H1 (cell line): ENCODE measurements around the gene GON4L. TPM values are rescaled to one million over a fixed set of nuclear protein-coding genes. Genes with fewer than 3 reads are reported as not detected.

Experiments used
- CTCF ChIA-PET: fragments of 300-600 bp; sonication (Branson Sonifier 250); formaldehyde crosslinking; loops from one replicate; lab custom pipeline; 2021; ENCODE audit not compliant: partially characterized antibody; lab: Charles Lee
- POLR2A ChIA-PET: fragments of 300-600 bp; sonication (Branson Sonifier 250); formaldehyde crosslinking; loops from one replicate; lab custom pipeline; 2021; ENCODE audit warnings: inconsistent platforms; ENCODE audit not compliant: partially characterized antibody; lab: Charles Lee
- DNase-seq, 2 experiments: peaks; one replicate each; pipeline versions ENCODE4 v3.0.0 to v3.0.0-alpha.2; 2010 to 2022; ENCODE audit warnings: low spot score in 2 of 2, low read depth in 1 of 2, mixed read lengths in 1 of 2
- FAIRE-seq: peaks from 2 replicates; lab custom pipeline; 2011; peaks lifted over from hg19 to GRCh38; lab: Jason Lieb, UNC
- H2AFZ ChIP-seq: 2 replicates; pipeline ENCODE4 v1.8.1; 2012; ENCODE audit warnings: low read length, inconsistent platforms
- H2AK5ac ChIP-seq: 2 replicates; pipeline ENCODE4 v1.6.1; 2013; ENCODE audit warnings: low read depth, low read length
- H2BK120ac ChIP-seq: replicated peaks from 2 replicates; pipeline ENCODE3; 2013; ENCODE audit warnings: low read depth, low read length, inconsistent platforms
- H2BK12ac ChIP-seq: 2 replicates; pipeline ENCODE4 v1.6.1; 2013; ENCODE audit warnings: low read depth, low read length
- H2BK15ac ChIP-seq: 2 replicates; pipeline ENCODE4 v1.6.1; 2013; ENCODE audit warnings: low read length
- H2BK20ac ChIP-seq: 2 replicates; pipeline ENCODE4 v1.6.1; 2013; ENCODE audit warnings: low read length
- H2BK5ac ChIP-seq: 2 replicates; pipeline ENCODE4 v1.6.1; 2013; ENCODE audit warnings: low read depth, low read length
- H3K14ac ChIP-seq: 2 replicates; pipeline ENCODE4 v1.6.1; 2013; ENCODE audit warnings: inconsistent platforms; ENCODE audit not compliant: insufficient read length
- H3K18ac ChIP-seq: 2 replicates; pipeline ENCODE4 v1.6.1; 2013; ENCODE audit warnings: low read length; ENCODE audit errors: extremely low read depth
- H3K23ac ChIP-seq: 2 replicates; pipeline ENCODE4 v1.6.1; 2013; ENCODE audit warnings: inconsistent platforms; ENCODE audit not compliant: insufficient read length
- H3K23me2 ChIP-seq: 2 replicates; pipeline ENCODE4 v1.6.1; 2013; ENCODE audit warnings: low read depth, low read length
- H3K27ac ChIP-seq: 2 replicates; pipeline ENCODE4 v1.6.1; 2011; ENCODE audit warnings: low read depth, low read length, inconsistent platforms
- H3K27me3 ChIP-seq, 4 experiments: replicated peaks in 1 of 4; 1 replicate in 1 of 4; 2 replicates in 3 of 4; pipeline versions ENCODE4 v1.6.1 to v1.8.1; 2011 to 2013; ENCODE audit warnings: low read length in 3 of 4, mild to moderate bottlenecking in 3 of 4, inconsistent platforms in 2 of 4, mixed read lengths in 2 of 4, moderate library complexity in 1 of 4; ENCODE audit not compliant: control insufficient read depth in 3 of 4, insufficient read depth in 3 of 4; ENCODE audit errors: extremely low read depth in 1 of 4
- H3K36me3 ChIP-seq, 4 experiments: 2 replicates each; pipeline versions ENCODE4 v1.6.1 to v1.8.1; 2011 to 2013; ENCODE audit warnings: mild to moderate bottlenecking in 4 of 4, low read length in 3 of 4, moderate library complexity in 2 of 4, control low read depth in 1 of 4, inconsistent platforms in 1 of 4; ENCODE audit not compliant: insufficient read depth in 4 of 4, control insufficient read depth in 2 of 4
- H3K4ac ChIP-seq: replicated peaks from 2 replicates; pipeline ENCODE3; 2013; ENCODE audit warnings: low read length, low read depth, mixed read lengths, inconsistent platforms; ENCODE audit not compliant: insufficient read length
- H3K4me1 ChIP-seq, 4 experiments: replicated peaks in 1 of 4; 1 replicate in 1 of 4; 2 replicates in 3 of 4; pipeline versions ENCODE4 v1.6.1 to v1.8.1; 2011 to 2013; ENCODE audit warnings: low read length in 3 of 4, inconsistent platforms in 2 of 4, mixed read lengths in 1 of 4; ENCODE audit not compliant: insufficient read depth in 4 of 4, control insufficient read depth in 3 of 4
- H3K4me2 ChIP-seq, 2 experiments: 2 replicates each; pipeline versions ENCODE4 v1.6.1 to v1.8.1; 2011 to 2013; ENCODE audit warnings: low read depth in 2 of 2, low read length in 2 of 2, control low read depth in 1 of 2, inconsistent platforms in 1 of 2, mild to moderate bottlenecking in 1 of 2; ENCODE audit not compliant: insufficient read depth in 1 of 2
- H3K4me3 ChIP-seq, 4 experiments: fragments of 200-600, 300-600 bp in 1 of 4; sonication (generic), shearing (Covaris generic), sonication (Bioruptor Twin) in 1 of 4; 2 replicates each; pipeline versions ENCODE4 v1.5.1 to v1.8.1; 2011 to 2016; ENCODE audit warnings: low read length in 4 of 4, low read depth in 3 of 4, control low read depth in 2 of 4, inconsistent platforms in 2 of 4, mild to moderate bottlenecking in 2 of 4, mixed read lengths in 1 of 4, moderate library complexity in 1 of 4; ENCODE audit not compliant: insufficient read depth in 2 of 4; ENCODE audit errors: extremely low read depth in 1 of 4
- H3K56ac ChIP-seq: replicated peaks from 2 replicates; pipeline ENCODE3; 2013; ENCODE audit warnings: low read depth, mild to moderate bottlenecking, mixed read lengths, low read length, inconsistent platforms; ENCODE audit not compliant: insufficient read length
- H3K79me1 ChIP-seq: 2 replicates; pipeline ENCODE4 v1.6.1; 2013; ENCODE audit warnings: low read depth, low read length, control low read depth
- H3K79me2 ChIP-seq, 2 experiments: 2 replicates each; pipeline versions ENCODE4 v1.6.1 to v1.8.1; 2012 to 2013; ENCODE audit warnings: low read length in 2 of 2, mild to moderate bottlenecking in 2 of 2, inconsistent platforms in 1 of 2; ENCODE audit not compliant: insufficient read depth in 2 of 2, control insufficient read depth in 1 of 2
- H3K9ac ChIP-seq, 4 experiments: replicated peaks in 1 of 4; 1 replicate in 1 of 4; 2 replicates in 3 of 4; pipeline versions ENCODE4 v1.6.1 to v1.8.1; 2011 to 2013; ENCODE audit warnings: low read depth in 3 of 4, low read length in 3 of 4, control low read depth in 2 of 4, mild to moderate bottlenecking in 2 of 4, moderate library complexity in 2 of 4, inconsistent platforms in 1 of 4; ENCODE audit errors: extremely low read depth in 1 of 4
- H3K9me3 ChIP-seq, 2 experiments: 2 replicates each; pipeline versions ENCODE4 v1.6.1 to v1.8.1; 2012 to 2013; ENCODE audit warnings: mild to moderate bottlenecking in 2 of 2, moderate library complexity in 2 of 2, control low read depth in 1 of 2, inconsistent platforms in 1 of 2, low read depth in 1 of 2, low read length in 1 of 2, mixed read lengths in 1 of 2; ENCODE audit not compliant: insufficient read depth in 2 of 2
- H4K20me1 ChIP-seq, 2 experiments: replicated peaks in 1 of 2; 2 replicates each; pipeline versions ENCODE3 to v1.8.1; 2011 to 2013; ENCODE audit warnings: inconsistent platforms in 2 of 2, low read length in 2 of 2, mild to moderate bottlenecking in 1 of 2; ENCODE audit not compliant: insufficient read depth in 2 of 2, control insufficient read depth in 1 of 2
- H4K5ac ChIP-seq: 2 replicates; pipeline ENCODE4 v1.6.1; 2013; ENCODE audit warnings: low read length, low read depth, mixed read lengths, inconsistent platforms; ENCODE audit not compliant: insufficient read length
- H4K8ac ChIP-seq: 2 replicates; pipeline ENCODE4 v1.8.0; 2013; ENCODE audit warnings: mild to moderate bottlenecking, moderate library complexity, low read length, inconsistent platforms; ENCODE audit not compliant: insufficient read depth; ENCODE audit errors: extremely low read depth
- H4K91ac ChIP-seq: replicated peaks from 2 replicates; pipeline ENCODE3; 2013; ENCODE audit warnings: low read length, mixed read lengths, inconsistent platforms; ENCODE audit not compliant: insufficient read length
- BACH1 ChIP-seq: IDR thresholded peaks from 2 replicates; pipeline ENCODE4 v1.6.1; 2012; ENCODE audit warnings: low read length, improper control_type of control experiment
- EP300 ChIP-seq, 2 experiments: IDR thresholded peaks; 1 replicate in 1 of 2; 2 replicates in 1 of 2; pipeline ENCODE4 v1.6.1; 2011 to 2012; ENCODE audit warnings: low read depth in 2 of 2, low read length in 2 of 2, mild to moderate bottlenecking in 2 of 2, borderline replicate concordance in 1 of 2, inconsistent platforms in 1 of 2, moderate library complexity in 1 of 2
- FOSL1 ChIP-seq: IDR thresholded peaks from 2 replicates; pipeline ENCODE4 v1.6.1; 2011; ENCODE audit warnings: mild to moderate bottlenecking, low read depth, low read length, moderate library complexity; ENCODE audit not compliant: insufficient read depth
- JUN ChIP-seq: IDR thresholded peaks from 2 replicates; pipeline ENCODE4 v1.6.1; 2011; ENCODE audit warnings: low read depth, mild to moderate bottlenecking, improper control_type of control experiment, low read length
- KDM1A ChIP-seq: fragments of 200-600, 300-600 bp; sonication (generic); IDR thresholded peaks from 2 replicates; pipeline ENCODE4 v1.7.1; 2016; ENCODE audit warnings: mild to moderate bottlenecking, low read length, borderline replicate concordance
- KDM5A ChIP-seq: fragments of 200-600 bp; IDR thresholded peaks from 2 replicates; pipeline ENCODE4 v1.7.1; 2012; ENCODE audit warnings: mild to moderate bottlenecking, low read length, inconsistent platforms, mixed read lengths
- PHF8 ChIP-seq: fragments of 200-600 bp; sonication (generic); conservative IDR thresholded peaks from 2 replicates; pipeline ENCODE4 v1.7.1; 2012; ENCODE audit warnings: low read depth, mild to moderate bottlenecking, inconsistent platforms, low read length, moderate library complexity
- POLR2AphosphoS5 ChIP-seq: IDR thresholded peaks from 2 replicates; pipeline ENCODE4 v1.6.1; 2011; ENCODE audit warnings: low read depth, low read length
- RFX5 ChIP-seq: IDR thresholded peaks from 2 replicates; pipeline ENCODE4 v1.6.1; 2011; ENCODE audit warnings: low read depth, low read length, improper control_type of control experiment, borderline replicate concordance
- SP2 ChIP-seq: IDR thresholded peaks from 2 replicates; pipeline ENCODE4 v1.6.1; 2012; ENCODE audit warnings: mild to moderate bottlenecking, low read length, inconsistent platforms
- SP4 ChIP-seq: IDR thresholded peaks from 2 replicates; pipeline ENCODE4 v1.6.1; 2012; ENCODE audit warnings: low read length, inconsistent platforms
- SRF ChIP-seq: IDR thresholded peaks from 2 replicates; pipeline ENCODE4 v1.6.1; 2011; ENCODE audit warnings: mild to moderate bottlenecking, low read depth, low read length, moderate library complexity
- SUZ12 ChIP-seq: fragments of 200-600 bp; sonication (generic); IDR thresholded peaks from 2 replicates; pipeline ENCODE4 v1.6.1; 2012; ENCODE audit warnings: mild to moderate bottlenecking, inconsistent platforms, low read length, moderate library complexity, mixed read lengths
- TCF12 ChIP-seq: IDR thresholded peaks from 2 replicates; pipeline ENCODE4 v1.6.1; 2011; ENCODE audit warnings: low read depth, mild to moderate bottlenecking, low read length
- YY1 ChIP-seq: IDR thresholded peaks from 2 replicates; pipeline ENCODE4 v1.6.1; 2011; ENCODE audit warnings: low read depth, mild to moderate bottlenecking, low read length
- WGBS, 2 experiments: shearing (Covaris generic) in 1 of 2; methylation state at CpG; one replicate each; pipeline versions ENCODE4 v1.1.6 to v1.1.7; 2013 to 2015; ENCODE audit warnings: low lambda C conversion rate in 2 of 2, mixed read lengths in 2 of 2, inconsistent platforms in 1 of 2, low coverage in 1 of 2, missing lambda C conversion rate in 1 of 2; ENCODE audit not compliant: insufficient replicate concordance in 2 of 2, insufficient coverage in 1 of 2, insufficient read length in 1 of 2; ENCODE audit errors: extremely low coverage in 1 of 2, missing lambda C conversion rate in 1 of 2; 5-methylcytosine and 5-hydroxymethylcytosine counted together
- polyA plus RNA-seq, 7 experiments: library from polyadenylated mRNA; depleted of rRNA in 3 of 7; stranded (reverse) in 5 of 7; unstranded in 2 of 7; fragments of >200 nt in 5 of 7; fragments of 200-250 nt in 2 of 7; gene quantifications; 1 replicate in 5 of 7; 2 replicates in 1 of 7; 4 replicates in 1 of 7; pipeline versions ENCODE4 v1.2.1 to v1.2.3, GENCODE V29; 2011 to 2013; ENCODE audit warnings: missing spikeins in 2 of 7, mixed read lengths in 2 of 7
- total RNA-seq: library from RNA; stranded (reverse); fragmentation: NEBNext Ultra II Directional; extraction: Animal tissue kit (Norgen Biotek cat#: 25700); gene quantifications from 2 replicates; pipeline ENCODE4 v1.2.1, GENCODE V29; 2021

GON4L gene
- total and polyA plus RNA-seq, 2 of the 8 experiments (the other 6 are each of a cell fraction or from before 2014, with no cell fraction given): 26.2 to 52.1 TPM

DNA sequence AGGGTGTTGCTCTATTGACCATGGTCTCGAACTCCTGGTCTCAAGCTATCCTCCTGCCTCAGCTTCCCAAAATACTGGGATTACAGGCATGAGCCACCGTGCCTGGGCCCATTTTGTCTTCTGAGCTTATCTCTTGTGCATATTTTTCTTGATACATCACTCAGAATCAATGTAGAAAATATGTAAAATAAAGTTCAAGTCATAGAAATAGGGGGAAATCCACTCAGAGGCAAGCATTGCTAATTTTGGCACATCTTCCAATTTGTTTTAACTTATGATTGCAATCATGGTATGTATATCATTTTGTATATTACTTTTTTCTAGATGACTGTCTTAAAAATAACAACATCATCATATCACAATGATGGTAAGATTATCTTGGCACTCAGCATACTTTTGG is 32.6 kb upstream of the GON4L start:
- DNase-seq: no peak
- 91% methylated on average over 2 of the region's 2 CpGs; no CpG with 5 or more reads in 1 of the 2 experiments for WGBS, 2 experiments
- no peak overlapping the region for H3K4me2 ChIP-seq
- TF ChIP-seq JUN: no peak
- no peak for TF ChIP-seq PHF8
- TF ChIP-seq YY1: no peak
- TF ChIP-seq TCF12: no peak
- no peak for TF ChIP-seq POLR2AphosphoS5
- TF ChIP-seq SP4: no peak
- TF ChIP-seq EP300 (IDR thresholded peaks at IDR 0.05; ENCODE audit: borderline replicate concordance in 1 of 2, low read depth in 2 of 2, low read length in 2 of 2): no peak
- TF ChIP-seq KDM5A: no peak
- TF ChIP-seq SP2: no peak
- no peak for TF ChIP-seq SUZ12
- TF ChIP-seq FOSL1: no peak
- no peak for TF ChIP-seq SRF
- no peak for TF ChIP-seq RFX5
- no peak for TF ChIP-seq BACH1
- no peak for TF ChIP-seq KDM1A

More for the DNA sequence above, 32.6 kb upstream of the GON4L start:
- Histone ChIP-seq H4K5ac (no peak overlapping the region), H4K91ac (no peak overlapping the region), H3K23me2 (no peaks in the 10 kb centered on the region), H3K18ac (no peak overlapping the region), H3K4me1 (no peaks in the 10 kb centered on the region), H3K79me1 (no peaks in the 10 kb centered on the region), H3K4ac (no peak overlapping the region), H3K36me3 (no peaks in the 10 kb centered on the region), H3K27ac (no peak overlapping the region), H2AK5ac (no peak overlapping the region), H2BK120ac (no peak overlapping the region), H3K56ac (no peak overlapping the region), H3K79me2 (no peaks in the 10 kb centered on the region), H4K8ac (no peak overlapping the region), H2BK15ac (no peak overlapping the region), H3K9ac (no peak overlapping the region), H3K4me3 (no peak overlapping the region), H2BK12ac (no peak overlapping the region), H3K9me3 (no peaks in the 10 kb centered on the region), H2BK20ac (no peak overlapping the region), H2AFZ (no peak overlapping the region), H4K20me1 (no peaks in the 10 kb centered on the region), H3K14ac (no peak overlapping the region), H2BK5ac (no peak overlapping the region), H3K27me3 (no peaks in the 10 kb centered on the region), H3K23ac (no peak overlapping the region)
- ChIA-PET POLR2A (interaction anchor here (2.2 kb wide), 1 partner anchor 29 kb away, joined by 6 read pairs; the partner anchor contains the start of gene SYT11), CTCF (interaction anchor here (0.7 to 0.8 kb wide), 2 partner anchors 11 to 55 kb away, joined by 3 to 4 read pairs; no protein-coding TSS in a partner anchor)
- FAIRE-seq: no peak
